Small intestine (tissue), 7 donors: ENCODE data around the gene SLC5A7. TPM values are rescaled to one million over a fixed set of nuclear protein-coding genes. Genes with fewer than 3 reads are reported as not detected.

Experiments used
- DNase-seq, 2 donors: peaks; one replicate each; pipeline versions ENCODE4 v3.0.0 to v3.0.0-alpha.2; 2013
- FAIRE-seq: peaks from 2 replicates; lab custom pipeline; 2012; peaks lifted over from hg19 to GRCh38; lab: Jason Lieb, UNC
- H3K27ac ChIP-seq, 3 donors: one replicate each; pipeline ENCODE4 v1.5.1; 2013; ENCODE audit warnings: low read length in 2 of 3, mild to moderate bottlenecking in 2 of 3, control low read depth in 1 of 3, inconsistent platforms in 1 of 3, low read depth in 1 of 3, moderate library complexity in 1 of 3
- H3K27me3 ChIP-seq, 3 donors: one replicate each; pipeline ENCODE4 v1.6.1; 2013; ENCODE audit warnings: low read length in 3 of 3, inconsistent platforms in 1 of 3; ENCODE audit not compliant: control insufficient read depth in 3 of 3, insufficient read depth in 3 of 3
- H3K36me3 ChIP-seq, 3 donors: one replicate each; pipeline ENCODE4 v1.6.1; 2013; ENCODE audit warnings: low read length in 3 of 3, inconsistent platforms in 1 of 3, low read depth in 1 of 3, mild to moderate bottlenecking in 1 of 3, moderate library complexity in 1 of 3; ENCODE audit not compliant: control insufficient read depth in 3 of 3, insufficient read depth in 2 of 3
- H3K4me1 ChIP-seq, 3 donors: one replicate each; pipeline ENCODE4 v1.6.1; 2013; ENCODE audit warnings: low read length in 2 of 3, inconsistent platforms in 1 of 3, low read depth in 1 of 3, mild to moderate bottlenecking in 1 of 3, moderate library complexity in 1 of 3; ENCODE audit not compliant: control insufficient read depth in 3 of 3, insufficient read depth in 2 of 3
- H3K4me3 ChIP-seq, 3 donors: one replicate each; pipeline ENCODE4 v1.5.1; 2013; ENCODE audit warnings: low read length in 3 of 3, control low read depth in 1 of 3, inconsistent platforms in 1 of 3, low read depth in 1 of 3, mild to moderate bottlenecking in 1 of 3, moderate library complexity in 1 of 3
- H3K9me3 ChIP-seq, 2 donors: one replicate each; pipeline ENCODE4 v1.6.1; 2013; ENCODE audit warnings: low read depth in 1 of 2, low read length in 1 of 2; ENCODE audit not compliant: control insufficient read depth in 2 of 2, insufficient read depth in 1 of 2
- WGBS, 3 donors: extraction: QIAGEN DNeasy Blood & Tissue Kit; methylation state at CpG; one replicate each; pipeline ENCODE4 v1.1.7; 2013; 5-methylcytosine and 5-hydroxymethylcytosine counted together
- polyA plus RNA-seq, 4 donors: library from polyadenylated mRNA; stranded (reverse) in 3 of 4; unstranded in 1 of 4; fragments of 200-250 nt in 3 of 4; fragments of 120-200 nt in 1 of 4; gene quantifications; one replicate each; pipeline versions ENCODE4 v1.2.1 to v1.2.3, GENCODE V29; 2013
- donor health status: healthy with polysubstance abuse.
- donor health status: control.
- donor health status: control.
- donor health status: Bipolar disorder and iron deficiency.
- donor health status: healthy.

SLC5A7 gene
- polyA plus RNA-seq, 4 donors: 0.12 to 2.0 TPM; not detected in 2

GRCh38 chr2:107999158-107999557 is 12.8 kb downstream of the SLC5A7 start:
- WGBS, 3 donors: 79 to 84% (median 81%) methylated on average over 2 of the region's 2 CpGs
- no peak for DNase-seq
- Histone ChIP-seq H3K4me1 (no peaks in the 10 kb centered on the region), H3K9me3 (no peaks in the 10 kb centered on the region), H3K36me3 (no peaks in the 10 kb centered on the region), H3K4me3 (no peak overlapping the region), H3K27me3 (no peaks in the 10 kb centered on the region), H3K27ac (no peak overlapping the region)
- no peak for FAIRE-seq

GRCh38 chr2:108010912-108011591 is 24.7 kb downstream of the SLC5A7 start:
- FAIRE-seq (no peak), DNase-seq (no peak)
- Histone ChIP-seq H3K9me3 (peaks cover 0 to 4% of the 10 kb centered on the region in 2 donors), H3K36me3 (no peaks in the 10 kb centered on the region), H3K4me1 (no peaks in the 10 kb centered on the region), H3K27ac (no peak overlapping the region), H3K27me3 (no peaks in the 10 kb centered on the region), H3K4me3 (no peak overlapping the region)
- WGBS, 3 donors: 64 to 82% (median 66%) methylated on average over 2 of the region's 2 CpGs

- FAIRE-seq (no peak), DNase-seq (no peak)
- 76 to 86% (median 84%) methylated on average over 1 of the region's 1 CpG for WGBS, 3 donors
- no peaks in the 10 kb centered on the region for H3K4me1 ChIP-seq
- H3K9me3 ChIP-seq: peaks cover 0 to 4% of the 10 kb centered on the region in 2 donors
- no peaks in the 10 kb centered on the region for H3K27me3 ChIP-seq
- no peak overlapping the region for H3K4me3 ChIP-seq
- no peak overlapping the region for H3K27ac ChIP-seq
- H3K36me3 ChIP-seq: no peaks in the 10 kb centered on the region
These were observed 27.0 kb downstream of the SLC5A7 start for GRCh38 chr2:108013305-108013704.

- no peak overlapping the region for H3K4me3 ChIP-seq
- H3K4me1 ChIP-seq: no peaks in the 10 kb centered on the region
- no peak overlapping the region for H3K27ac ChIP-seq
- DNase-seq (no peak), FAIRE-seq (no peak)
- no peaks in the 10 kb centered on the region for H3K9me3 ChIP-seq
- no peaks in the 10 kb centered on the region for H3K36me3 ChIP-seq
- no peaks in the 10 kb centered on the region for H3K27me3 ChIP-seq
These were observed 36.3 kb downstream of the SLC5A7 start for GRCh38 chr2:108022628-108023027.

GRCh38 chr2:108023776-108024175 is 37.5 kb downstream of the SLC5A7 start:
- FAIRE-seq: no peak

GRCh38 chr2:108026092-108026794 is 39.9 kb downstream of the SLC5A7 start:
- 84 to 87% (median 87%) methylated on average over 1 of the region's 1 CpG for WGBS, 3 donors

More at GRCh38 chr2:108023776-108024175, 37.5 kb downstream of the SLC5A7 start:
- Histone ChIP-seq H3K27me3 (no peaks in the 10 kb centered on the region), H3K27ac (no peak overlapping the region), H3K4me1 (no peaks in the 10 kb centered on the region), H3K4me3 (no peak overlapping the region), H3K9me3 (no peaks in the 10 kb centered on the region), H3K36me3 (no peaks in the 10 kb centered on the region)
- no peak for DNase-seq
- 73 to 82% (median 73%) methylated on average over 4 of the region's 4 CpGs for WGBS, 3 donors

GRCh38 chr2:108029496-108029895 is 43.2 kb downstream of the SLC5A7 start:
- DNase-seq (no peak), FAIRE-seq (no peak)
- Histone ChIP-seq H3K9me3 (peaks cover 0 to 11% of the 10 kb centered on the region in 2 donors), H3K27me3 (no peaks in the 10 kb centered on the region), H3K27ac (no peak overlapping the region), H3K4me3 (no peak overlapping the region), H3K36me3 (no peaks in the 10 kb centered on the region), H3K4me1 (no peaks in the 10 kb centered on the region)
- 82 to 87% (median 82%) methylated on average over 2 of the region's 2 CpGs for WGBS, 3 donors

More at GRCh38 chr2:108026092-108026794, 39.9 kb downstream of the SLC5A7 start:
- DNase-seq (no peak), FAIRE-seq (no peak)
- no peaks in the 10 kb centered on the region for H3K36me3 ChIP-seq
- H3K27ac ChIP-seq: no peak overlapping the region
- H3K4me3 ChIP-seq: no peak overlapping the region
- no peaks in the 10 kb centered on the region for H3K27me3 ChIP-seq
- peaks cover 0 to 1% of the 10 kb centered on the region in 2 donors for H3K9me3 ChIP-seq
- no peaks in the 10 kb centered on the region for H3K4me1 ChIP-seq

GRCh38 chr2:108029912-108030311 is 43.6 kb downstream of the SLC5A7 start:
- no peaks in the 10 kb centered on the region for H3K36me3 ChIP-seq
- no peaks in the 10 kb centered on the region for H3K4me1 ChIP-seq
- WGBS, 3 donors: 55 to 73% (median 73%) methylated on average over 2 of the region's 2 CpGs
- no peaks in the 10 kb centered on the region for H3K27me3 ChIP-seq
- H3K9me3 ChIP-seq: peaks cover 0 to 11% of the 10 kb centered on the region in 2 donors
- no peak overlapping the region for H3K27ac ChIP-seq
- no peak overlapping the region for H3K4me3 ChIP-seq
- DNase-seq: no peak
- no peak for FAIRE-seq
